Suprapubic skin (tissue), 3 donors: Measurements from ENCODE around the gene TTC28.
"Not testable (repeated sequence)": the region's sequence is repeated elsewhere in the genome, so short reads cannot be mapped to it uniquely, and the experiment has no call there.

Experiments
- CTCF ChIP-seq, 2 donors: fragments of 200-600 bp in 1 of 2; fragments of 450-650 bp in 1 of 2; sonication (generic) in 1 of 2; IDR thresholded peaks; one replicate each; pipeline ENCODE4 v1.5.1; 2016 to 2019; ENCODE audit warnings: antibody characterized with exemption in 2 of 2, mild to moderate bottlenecking in 1 of 2, moderate library complexity in 1 of 2
- EP300 ChIP-seq: sonication (generic); formaldehyde crosslinking; IDR thresholded peaks from one replicate; pipeline ENCODE4 v1.6.1; 2017; ENCODE audit warnings: antibody characterized with exemption

- TF ChIP-seq CTCF (IDR thresholded peaks at IDR 0.05); EP300: not testable (repeated sequence)
These were observed 590.1 kb downstream of the TTC28 start for GRCh38 chr22:28089541-28089940.
